ENCODE measurements around the gene HSPB7. TPM values are rescaled to one million over a fixed set of nuclear protein-coding genes. Genes with fewer than 3 reads are reported as not detected.

HSPB7 gene
- total RNA-seq, 1 donor from 2014 or later, result 19.4 TPM

GRCh38 chr1:16017076-16017460, 775 bp downstream of the HSPB7 start:
- no peak for DNase-seq (ENCODE audit: extremely low spot score in 2 of 2)
- Histone ChIP-seq H3K27me3 (no peaks in the 10 kb centered on the region), H3K4me1 (peaks cover 66% of the 10 kb centered on the region), H3K4me3 (peak overlapping the region; percentile 27 to 39), H3K36me3 (no peaks in the 10 kb centered on the region), H3K27ac (peak overlapping the region; percentile 94), H3K9me3 (no peaks in the 10 kb centered on the region)
- no peak for TF ChIP-seq POLR2A (IDR thresholded peaks at IDR 0.05)
- no peak for TF ChIP-seq POLR2AphosphoS5 (IDR thresholded peaks at IDR 0.05; ENCODE audit: insufficient read depth in 1 of 2, low read depth in 1 of 2)
- TF ChIP-seq CTCF (IDR thresholded peaks at IDR 0.05), result no peak
- intact Hi-C loops (cut with DNase I), result no loop called here

- H3K27ac ChIP-seq, result peak overlapping the region; percentile 94
- peaks cover 66% of the 10 kb centered on the region for H3K4me1 ChIP-seq
- peak overlapping the region; percentile 27 to 39 for H3K4me3 ChIP-seq
- no peaks in the 10 kb centered on the region for H3K27me3 ChIP-seq
- no peak for DNase-seq (ENCODE audit: extremely low spot score in 2 of 2)
- no peaks in the 10 kb centered on the region for H3K36me3 ChIP-seq
- peak in 1 of 2 donors; percentile 72 for TF ChIP-seq POLR2AphosphoS5 (IDR thresholded peaks at IDR 0.05; ENCODE audit: insufficient read depth in 1 of 2, low read depth in 1 of 2)
- TF ChIP-seq POLR2A (IDR thresholded peaks at IDR 0.05), result no peak
- intact Hi-C loops (cut with DNase I), result no loop called here
- H3K9me3 ChIP-seq, result no peaks in the 10 kb centered on the region
These were observed 1.6 kb downstream of the HSPB7 start for GRCh38 chr1:16015960-16016901.

GRCh38 chr1:16015491-16015890, 2.4 kb downstream of the HSPB7 start:
- Histone ChIP-seq H3K9me3 (no peaks in the 10 kb centered on the region), H3K36me3 (no peaks in the 10 kb centered on the region), H3K4me1 (peaks cover 66% of the 10 kb centered on the region), H3K4me3 (peak overlapping the region; percentile 27 to 39), H3K27me3 (no peaks in the 10 kb centered on the region), H3K27ac (peak overlapping the region; percentile 94)
- no peak for DNase-seq (ENCODE audit: extremely low spot score in 2 of 2)
- intact Hi-C loops (cut with DNase I), result no loop called here
- TF ChIP-seq POLR2AphosphoS5 (IDR thresholded peaks at IDR 0.05; ENCODE audit: insufficient read depth in 1 of 2, low read depth in 1 of 2) (no peak), POLR2A (IDR thresholded peaks at IDR 0.05) (no peak), CTCF (IDR thresholded peaks at IDR 0.05) (no peak)

GRCh38 chr1:16014509-16015482, 3.0 kb downstream of the HSPB7 start:
- DNase-seq (ENCODE audit: extremely low spot score in 2 of 2), result no peak
- Histone ChIP-seq H3K36me3 (no peaks in the 10 kb centered on the region), H3K4me3 (no peak overlapping the region), H3K27ac (peak overlapping the region; percentile 94), H3K4me1 (peaks cover 66% of the 10 kb centered on the region), H3K9me3 (no peaks in the 10 kb centered on the region), H3K27me3 (no peaks in the 10 kb centered on the region)
- intact Hi-C loops (cut with DNase I), result no loop called here
- peak; percentile 32 to 61 for TF ChIP-seq POLR2AphosphoS5 (IDR thresholded peaks at IDR 0.05; ENCODE audit: insufficient read depth in 1 of 2, low read depth in 1 of 2)
- TF ChIP-seq POLR2A (IDR thresholded peaks at IDR 0.05), result no peak
- no peak for TF ChIP-seq CTCF (IDR thresholded peaks at IDR 0.05)

GRCh38 chr1:16013908-16014258, 4.0 kb downstream of the HSPB7 start:
- Histone ChIP-seq H3K4me1 (peaks cover 59% of the 10 kb centered on the region), H3K36me3 (no peaks in the 10 kb centered on the region), H3K9me3 (no peaks in the 10 kb centered on the region), H3K27ac (peak overlapping the region; percentile 94), H3K27me3 (no peaks in the 10 kb centered on the region), H3K4me3 (peak overlapping the region in 1 of 2 donors; percentile 38)
- no peak for DNase-seq (ENCODE audit: extremely low spot score in 2 of 2)
- TF ChIP-seq POLR2A (IDR thresholded peaks at IDR 0.05), result no peak
- no peak for TF ChIP-seq CTCF (IDR thresholded peaks at IDR 0.05)
- no peak for TF ChIP-seq POLR2AphosphoS5 (IDR thresholded peaks at IDR 0.05; ENCODE audit: insufficient read depth in 1 of 2, low read depth in 1 of 2)
- intact Hi-C loops (cut with DNase I), result no loop called here

All from vagina (tissue), 2 donors.